GM15510 (cell line): ENCODE results near the gene PML.

ENCODE experiments used
- POLR2A ChIP-seq: IDR thresholded peaks from 3 replicates; pipeline ENCODE4 v1.6.1; 2011; ENCODE audit warnings: borderline replicate concordance; ENCODE audit not compliant: insufficient read length; ENCODE audit errors: extremely low read depth

Gene PML

GRCh38 chr15:73994413-73994883 is at the start of gene PML:
Gene PML, plus strand, starts transcription at chr15:73994716. Its CDS starts 97 bp downstream, at chr15:73994813.
- peak; percentile 52 for TF ChIP-seq POLR2A

GRCh38 chr15:73945130-73945508 is 49.4 kb upstream of the PML start:
- no peak for TF ChIP-seq POLR2A

- no peak for TF ChIP-seq POLR2A
Observed at GRCh38 chr15:73946046-73946721, 48.3 kb upstream of the PML start.

GRCh38 chr15:73946795-73947370 is 47.6 kb upstream of the PML start:
- TF ChIP-seq POLR2A, result no peak

GRCh38 chr15:73947651-73948050 is 46.9 kb upstream of the PML start:
- no peak for TF ChIP-seq POLR2A

GRCh38 chr15:73948396-73948795 is 46.1 kb upstream of the PML start:
- TF ChIP-seq POLR2A, result no peak

GRCh38 chr15:73948982-73949381 is 45.5 kb upstream of the PML start:
- no peak for TF ChIP-seq POLR2A

- TF ChIP-seq POLR2A, result no peak
Observed at GRCh38 chr15:73949496-73949895, 45.0 kb upstream of the PML start.

- TF ChIP-seq POLR2A, result no peak
Observed at GRCh38 chr15:73950479-73950830, 44.1 kb upstream of the PML start.

- no peak for TF ChIP-seq POLR2A
Observed at GRCh38 chr15:73950831-73951561, 43.5 kb upstream of the PML start.

- TF ChIP-seq POLR2A, result no peak
Observed at GRCh38 chr15:73951601-73952000, 42.9 kb upstream of the PML start.

GRCh38 chr15:73952171-73952912 is 42.2 kb upstream of the PML start:
- no peak for TF ChIP-seq POLR2A

GRCh38 chr15:73952913-73953750 is 41.4 kb upstream of the PML start:
- no peak for TF ChIP-seq POLR2A
